Effector CD8-positive, alpha-beta T cell (primary cell): ENCODE measurements around the gene KLHL33.
"Not testable (repeated sequence)": the region's sequence is repeated elsewhere in the genome, so short reads cannot be mapped to it uniquely, and the experiment has no call there.

ENCODE experiments used
- DNase-seq: peaks from one replicate; lab custom pipeline; 2025; lab: John Stamatoyannopoulos, UW

Gene KLHL33

DNA sequence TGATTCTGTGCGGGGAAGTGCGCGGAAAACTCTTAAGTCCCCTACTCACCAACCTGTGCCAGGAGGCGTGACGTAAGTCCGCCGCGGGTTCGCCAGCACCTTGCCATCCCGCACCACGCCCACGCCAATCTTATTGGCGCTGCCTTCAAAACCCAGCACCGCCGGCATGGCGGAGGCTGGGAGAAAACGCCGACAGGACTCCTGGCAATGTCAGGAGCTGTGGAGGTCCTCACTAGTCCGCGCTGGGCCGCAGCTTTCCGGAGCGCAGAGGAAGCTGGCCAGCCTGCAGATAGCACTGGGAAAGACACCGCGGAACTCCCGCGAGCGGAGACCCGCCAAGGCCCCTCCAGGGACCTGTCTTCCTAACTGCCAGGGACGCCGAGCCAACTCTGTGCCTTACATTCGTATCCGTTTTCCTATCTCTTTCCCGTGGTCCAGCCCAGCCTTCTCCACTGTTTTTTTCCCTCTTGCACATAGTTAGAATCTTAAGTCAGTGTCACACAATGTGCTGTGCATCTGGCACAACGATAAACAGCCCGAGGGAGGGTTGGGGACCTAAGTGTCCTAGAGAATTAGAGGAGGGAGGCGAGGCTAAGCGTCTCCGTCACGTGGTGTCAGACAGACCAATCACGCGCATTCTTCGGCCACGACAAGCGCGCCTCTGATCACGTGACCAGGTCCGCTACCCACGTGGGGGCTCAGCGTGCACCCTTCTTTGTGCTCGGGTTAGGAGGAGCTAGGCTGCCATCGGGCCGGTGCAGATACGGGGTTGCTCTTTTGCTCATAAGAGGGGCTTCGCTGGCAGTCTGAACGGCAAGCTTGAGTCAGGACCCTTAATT is 18.8 kb upstream of the KLHL33 start, which contains the start of the genes APEX1 and OSGEP:
Gene APEX1 (plus strand): TSS at position 711 of the 839 bp plus-strand sequence. CDS start 420 bp downstream, outside the sequence.
Gene OSGEP (minus strand): TSS at position 297 of the 839 bp plus-strand sequence. CDS start 129 bp downstream, at position 168.
- DNase-seq: peak; percentile 95

DNA sequence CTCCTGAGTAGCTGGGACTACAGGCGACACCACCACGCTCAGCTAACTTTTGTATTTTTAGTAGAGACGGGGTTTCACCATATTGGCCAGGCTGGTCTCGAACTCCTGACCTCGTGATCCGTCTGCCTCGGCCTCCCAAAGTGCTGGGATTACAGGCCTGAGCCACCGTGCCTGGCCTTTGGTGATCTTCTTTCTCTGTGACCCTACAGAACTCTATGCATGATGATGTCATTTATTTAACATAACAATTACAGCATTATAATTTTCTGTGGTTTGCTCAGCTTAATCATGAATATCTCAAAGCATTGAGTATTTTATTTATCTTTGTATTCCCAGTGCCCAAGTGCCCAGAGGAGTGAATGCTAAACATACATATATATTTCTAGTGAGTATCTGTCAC is 16.9 kb upstream of the KLHL33 start:
- not testable (repeated sequence) for DNase-seq

DNA sequence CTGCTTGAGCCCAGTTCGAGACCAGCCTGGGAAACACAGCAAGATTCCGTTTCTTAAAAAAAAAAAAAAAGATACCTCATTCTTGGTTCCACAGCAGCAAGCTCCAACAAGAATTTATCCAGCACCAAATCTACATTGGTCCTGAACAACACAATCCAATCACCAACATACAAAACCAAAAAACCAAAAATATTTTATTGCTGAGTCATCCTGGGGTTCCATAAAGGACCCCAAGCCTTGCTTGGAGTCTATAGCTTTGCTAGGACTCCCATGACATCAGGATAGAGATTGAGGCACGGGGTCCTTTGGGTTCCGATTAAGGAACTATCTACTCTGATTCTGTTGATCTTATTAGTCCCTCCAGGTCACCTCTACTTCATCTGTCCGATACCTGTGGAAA is 10.9 kb upstream of the KLHL33 start:
- no peak for DNase-seq

DNA sequence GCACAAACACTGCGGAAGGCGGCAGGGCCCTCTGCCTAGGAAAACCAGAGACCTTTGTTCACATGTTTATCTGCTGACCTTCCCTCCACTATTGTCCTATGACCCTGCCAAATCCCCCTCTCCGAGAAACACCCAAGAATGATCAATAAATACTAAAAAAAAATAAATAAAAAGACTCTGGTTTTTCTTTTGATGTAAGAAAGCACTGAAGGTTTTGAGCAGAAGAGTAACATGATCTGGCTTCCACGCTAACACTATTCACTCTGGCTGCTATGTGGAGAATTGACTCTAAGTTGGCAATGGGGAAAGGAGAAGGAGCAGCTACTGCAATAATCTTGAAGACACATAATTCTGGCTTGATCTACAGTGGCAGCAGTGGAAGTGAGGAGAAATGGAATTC is 7.7 kb upstream of the KLHL33 start:
- DNase-seq: not testable (repeated sequence)

GRCh38 chr14:20441461-20441860 is 5.5 kb upstream of the KLHL33 start:
- DNase-seq: no peak

GRCh38 chr14:20440882-20441281 is 4.9 kb upstream of the KLHL33 start:
- no peak for DNase-seq

DNA sequence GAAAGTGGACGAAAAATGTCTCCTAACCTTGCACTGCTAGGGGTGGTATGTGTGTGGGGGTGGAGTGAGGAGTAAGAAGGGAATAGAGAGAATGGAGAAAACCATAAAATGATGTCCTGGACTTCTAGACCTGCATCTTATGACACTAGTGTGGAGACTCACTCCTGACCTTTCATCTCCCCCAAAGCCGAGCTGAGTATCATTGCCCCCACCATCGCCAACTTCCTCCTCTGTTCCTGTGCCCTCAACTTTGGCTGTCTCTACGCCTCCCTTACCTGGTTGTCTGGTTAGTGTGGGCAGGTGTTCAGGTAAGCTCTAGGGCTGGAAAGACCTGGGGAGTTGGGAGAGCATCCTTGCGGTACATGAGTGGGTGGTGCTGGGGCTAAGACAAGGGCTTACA is 4.5 kb upstream of the KLHL33 start:
- DNase-seq: no peak

- no peak for DNase-seq
Observed at GRCh38 chr14:20438664-20439063, 2.7 kb upstream of the KLHL33 start.

GRCh38 chr14:20436363-20436755 is 393 bp upstream of the KLHL33 start:
- no peak for DNase-seq

GRCh38 chr14:20434701-20435581 is 1.0 kb downstream of the KLHL33 start:
- no peak for DNase-seq

GRCh38 chr14:20429801-20430669 is 5.9 kb downstream of the KLHL33 start:
- no peak for DNase-seq

GRCh38 chr14:20428802-20429201 is 7.2 kb downstream of the KLHL33 start:
- DNase-seq: no peak

DNA sequence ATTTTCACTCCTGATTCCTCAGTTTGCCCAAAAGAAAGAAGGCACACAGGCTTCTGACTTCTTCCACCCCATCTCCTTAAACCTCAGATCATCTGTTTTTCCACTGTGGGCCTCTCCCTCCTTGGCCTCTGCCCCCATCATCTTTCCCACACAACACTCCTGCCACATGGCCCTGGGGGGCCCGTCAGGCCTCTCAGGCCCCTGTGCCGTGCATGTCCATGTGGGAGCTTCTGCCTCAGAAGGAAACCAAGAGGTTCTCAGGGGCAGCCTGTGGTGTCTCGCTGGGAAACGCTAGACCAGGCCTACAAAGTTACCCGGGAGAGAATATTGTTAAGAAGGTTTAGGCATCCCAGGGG is 8.0 kb downstream of the KLHL33 start:
- no peak for DNase-seq

- no peak for DNase-seq
Observed at GRCh38 chr14:20427231-20428009, 8.5 kb downstream of the KLHL33 start.

DNA sequence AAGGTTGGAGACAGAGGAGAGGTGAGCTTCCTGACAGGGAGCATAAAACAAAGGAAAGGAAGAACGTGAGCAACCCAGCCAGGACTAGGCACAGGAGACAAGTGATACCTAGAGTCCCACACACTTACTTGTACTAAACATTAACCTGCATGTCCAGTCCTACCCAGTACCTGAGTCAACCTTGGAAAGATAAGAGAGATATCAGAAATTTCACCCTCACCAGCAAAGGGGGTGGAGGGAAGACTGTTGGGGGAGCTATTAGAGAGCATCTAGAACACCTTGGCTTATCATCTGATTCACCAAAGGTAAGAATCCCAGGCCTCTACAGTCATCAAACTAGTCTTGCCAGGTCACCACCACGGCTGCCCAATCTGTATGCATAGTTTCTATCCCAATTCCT is 11.1 kb downstream of the KLHL33 start:
- DNase-seq: no peak

GRCh38 chr14:20422886-20423285 is 13.1 kb downstream of the KLHL33 start:
- no peak for DNase-seq

- no peak for DNase-seq
Observed at GRCh38 chr14:20421267-20421666, 14.7 kb downstream of the KLHL33 start.

DNA sequence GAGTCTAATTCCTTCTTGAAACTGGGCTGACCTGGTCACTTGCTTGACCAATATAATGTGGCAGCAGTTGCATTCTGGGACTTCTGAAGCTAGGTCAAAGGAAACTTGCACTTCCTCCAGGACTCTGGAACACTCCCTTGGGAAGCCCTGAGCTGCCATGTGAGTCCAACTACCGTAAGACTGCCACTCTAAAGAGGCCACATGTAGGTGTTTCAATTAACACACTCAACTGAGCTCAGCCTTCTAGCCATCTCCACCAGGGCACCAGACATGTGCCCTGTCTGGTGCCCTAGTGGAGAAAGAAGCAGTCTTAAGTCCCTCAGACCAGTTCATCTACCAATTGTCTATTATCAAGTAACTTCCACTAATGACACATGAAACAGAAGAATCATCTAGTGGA is 16.5 kb downstream of the KLHL33 start:
- DNase-seq: no peak

DNA sequence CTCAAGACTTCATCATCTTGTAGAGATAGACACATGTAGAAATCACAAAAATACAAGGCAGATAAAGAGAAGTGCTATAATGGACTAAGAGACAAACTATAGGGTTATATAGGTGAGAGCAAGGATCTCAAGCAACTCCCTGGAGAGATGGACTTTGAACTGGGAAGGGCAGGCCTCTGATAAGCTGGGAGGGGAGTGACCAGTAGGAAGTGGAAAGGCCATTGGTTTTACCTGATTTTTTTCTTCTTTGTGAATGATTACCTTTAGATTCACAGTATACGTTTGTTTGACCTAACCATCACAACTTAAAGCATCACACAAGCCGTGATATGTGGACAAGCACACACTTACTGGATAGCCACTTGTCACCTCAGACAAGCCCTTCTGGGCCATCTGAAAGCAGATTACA is 17.5 kb downstream of the KLHL33 start:
- no peak for DNase-seq

GRCh38 chr14:20417250-20418186 is 18.4 kb downstream of the KLHL33 start:
- DNase-seq: no peak
